Spleen (tissue), 11 donors: Measurements from ENCODE around the gene CAMKV. TPM values are rescaled to one million over a fixed set of nuclear protein-coding genes. Genes with fewer than 3 reads are reported as not detected.

ENCODE experiments used
- DNase-seq: peaks from one replicate; pipeline ENCODE4 v3.0.0-alpha.2; 2020
- H3K27ac ChIP-seq, 8 donors: fragments of 200-600 bp; sonication (generic) in 7 of 8; 1 replicate in 4 of 8; 2 replicates in 4 of 8; pipeline versions ENCODE4 v1.5.0 to v1.8.0; 2016 to 2021; ENCODE audit warnings: inconsistent platforms in 4 of 8, mild to moderate bottlenecking in 4 of 8, moderate library complexity in 1 of 8
- H3K27me3 ChIP-seq, 7 donors: fragments of 200-600 bp; sonication (generic) in 6 of 7; replicated peaks in 1 of 7; 1 replicate in 4 of 7; 2 replicates in 3 of 7; pipeline versions ENCODE4 v1.5.0 to v1.8.0; 2016 to 2021; ENCODE audit warnings: inconsistent platforms in 3 of 7, mild to moderate bottlenecking in 1 of 7
- H3K36me3 ChIP-seq, 6 donors: fragments of 200-600 bp; sonication (generic) in 5 of 6; 1 replicate in 4 of 6; 2 replicates in 2 of 6; pipeline versions ENCODE4 v1.5.0 to v1.8.0; 2016 to 2021; ENCODE audit warnings: inconsistent platforms in 2 of 6
- H3K4me1 ChIP-seq, 6 donors: fragments of 200-600 bp; sonication (generic) in 5 of 6; 1 replicate in 3 of 6; 2 replicates in 3 of 6; pipeline versions ENCODE4 v1.5.0 to v1.8.0; 2016 to 2021; ENCODE audit warnings: inconsistent platforms in 3 of 6
- H3K4me3 ChIP-seq, 8 donors: fragments of 200-600 bp; sonication (generic) in 7 of 8; 1 replicate in 4 of 8; 2 replicates in 4 of 8; pipeline versions ENCODE4 v1.5.0 to v1.8.0; 2016 to 2021; ENCODE audit warnings: inconsistent platforms in 4 of 8, mild to moderate bottlenecking in 4 of 8, moderate library complexity in 2 of 8
- H3K9me3 ChIP-seq, 8 donors: fragments of 200-600 bp; sonication (generic) in 7 of 8; 1 replicate in 4 of 8; 2 replicates in 4 of 8; pipeline versions ENCODE4 v1.5.0 to v1.8.0; 2016 to 2021; ENCODE audit warnings: inconsistent platforms in 4 of 8
- POLR2A ChIP-seq, 3 donors: fragments of 450-650 bp; IDR thresholded peaks; one replicate each; pipeline ENCODE4 v1.5.1; 2017; ENCODE audit warnings: antibody characterized with exemption in 3 of 3, mild to moderate bottlenecking in 1 of 3
- POLR2AphosphoS5 ChIP-seq, 3 donors: sonication (generic); formaldehyde crosslinking; IDR thresholded peaks; one replicate each; pipeline ENCODE4 v1.5.1; 2017; ENCODE audit warnings: antibody characterized with exemption in 3 of 3
- WGBS, 5 donors: extraction: QIAGEN DNeasy Blood & Tissue Kit in 3 of 5; methylation state at CpG; one replicate each; pipeline versions ENCODE4 v1.1.5 to v1.1.7; 2013 to 2018; 5-methylcytosine and 5-hydroxymethylcytosine counted together
- intact Hi-C: fragments of 100-400 bp; cut with DNase I; formaldehyde crosslinking; loops from one replicate; pipeline ENCODE4 v1.15.0; 2023; ENCODE audit warnings: low total_unique reads
- polyA plus RNA-seq, 3 donors: library from polyadenylated mRNA; stranded (reverse); fragments of 200-250 nt; gene quantifications; one replicate each; pipeline ENCODE4 v1.2.1, GENCODE V29; 2013
- total RNA-seq, 7 donors: library from RNA; depleted of rRNA in 3 of 7; stranded (reverse); fragments of >200 nt in 3 of 7; fragmentation: NEBNext Ultra II Directional in 4 of 7; extraction: Animal tissue kit (Norgen Biotek cat#: 25700) in 4 of 7; gene quantifications; one replicate each; pipeline versions ENCODE4 v1.1.0 to v1.2.1, GENCODE V29; 2016 to 2021
- TF ChIP-seq, protein P1 (sequence below), 11 experiments: fragments of 200-600 bp in 7 of 11; fragments of 450-650 bp in 4 of 11; sonication (generic) in 4 of 11; IDR thresholded peaks in 8 of 11; conservative IDR thresholded peaks in 3 of 11; 1 replicate in 7 of 11; 2 replicates in 4 of 11; pipeline versions ENCODE4 v1.4.0 to v1.8.0; 2016 to 2021; ENCODE audit warnings: antibody characterized with exemption in 11 of 11, inconsistent platforms in 4 of 11, mild to moderate bottlenecking in 1 of 11
- donor health status: healthy with polysubstance abuse.
- donor health status: DM: no; HTN: no; CAD: no; lungs with moderate emphysema.
- donor health status: DM: no; HTN: no; CAD: no.
- donor health status: Bipolar disorder and iron deficiency.
- donor health status: healthy.
- donor health status: DM: no; HTN: no; CAD: no.
- donor health status: DM: yes; HTN: yes; CAD: no.

The CAMKV gene
- total and polyA plus RNA-seq, 10 donors, result not detected

DNA sequence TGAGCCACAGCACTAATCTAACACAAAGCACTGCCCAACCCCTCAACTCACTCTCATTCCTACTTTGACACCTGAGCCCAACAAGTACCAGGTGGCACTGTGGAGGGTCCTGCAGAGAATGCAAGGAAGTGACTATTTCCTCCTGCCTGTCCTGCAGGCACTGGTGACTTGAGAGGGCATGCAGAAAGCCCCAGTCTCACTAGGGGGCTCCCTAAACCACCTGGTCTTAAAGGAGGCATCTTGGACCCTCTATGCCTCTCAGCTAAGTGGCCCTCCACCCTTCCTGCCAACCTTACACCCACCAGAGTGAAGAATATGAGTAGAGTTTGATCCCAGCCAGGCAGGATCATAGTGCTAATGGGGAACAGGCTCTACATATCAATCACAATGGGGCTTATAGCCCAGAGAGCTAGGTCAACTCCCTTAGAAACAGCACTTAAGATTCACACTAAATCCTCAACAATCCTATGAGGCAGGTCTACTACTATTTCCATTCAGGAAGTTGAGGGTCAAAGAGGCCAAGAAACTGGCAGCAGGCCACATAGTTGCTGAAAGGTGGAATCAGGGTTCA is 28.5 kb downstream of the CAMKV start:
- TF ChIP-seq, protein P1, sequence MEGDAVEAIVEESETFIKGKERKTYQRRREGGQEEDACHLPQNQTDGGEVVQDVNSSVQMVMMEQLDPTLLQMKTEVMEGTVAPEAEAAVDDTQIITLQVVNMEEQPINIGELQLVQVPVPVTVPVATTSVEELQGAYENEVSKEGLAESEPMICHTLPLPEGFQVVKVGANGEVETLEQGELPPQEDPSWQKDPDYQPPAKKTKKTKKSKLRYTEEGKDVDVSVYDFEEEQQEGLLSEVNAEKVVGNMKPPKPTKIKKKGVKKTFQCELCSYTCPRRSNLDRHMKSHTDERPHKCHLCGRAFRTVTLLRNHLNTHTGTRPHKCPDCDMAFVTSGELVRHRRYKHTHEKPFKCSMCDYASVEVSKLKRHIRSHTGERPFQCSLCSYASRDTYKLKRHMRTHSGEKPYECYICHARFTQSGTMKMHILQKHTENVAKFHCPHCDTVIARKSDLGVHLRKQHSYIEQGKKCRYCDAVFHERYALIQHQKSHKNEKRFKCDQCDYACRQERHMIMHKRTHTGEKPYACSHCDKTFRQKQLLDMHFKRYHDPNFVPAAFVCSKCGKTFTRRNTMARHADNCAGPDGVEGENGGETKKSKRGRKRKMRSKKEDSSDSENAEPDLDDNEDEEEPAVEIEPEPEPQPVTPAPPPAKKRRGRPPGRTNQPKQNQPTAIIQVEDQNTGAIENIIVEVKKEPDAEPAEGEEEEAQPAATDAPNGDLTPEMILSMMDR (IDR thresholded peaks at IDR 0.05 in 8 of 11, conservative IDR thresholded peaks at IDR 0.05 in 3 of 11), result peak in 3 of 11 experiments; percentile 7 to 14 (median 14)
- TF ChIP-seq POLR2A (IDR thresholded peaks at IDR 0.05), result no peak
- Histone ChIP-seq H3K27ac (no peak overlapping the region), H3K4me3 (no peak overlapping the region), H3K9me3 (no peaks in the 10 kb centered on the region), H3K4me1 (peaks cover 0 to 9% (median 7%) of the 10 kb centered on the region in 6 donors), H3K36me3 (peaks cover 0 to 43% (median 0%) of the 10 kb centered on the region in 6 donors), H3K27me3 (no peaks in the 10 kb centered on the region)
- DNase-seq, result no peak
- intact Hi-C loops, result loop anchor here (5.0 kb wide), 1 partner anchor 139 kb away; no protein-coding TSS in a partner anchor

DNA sequence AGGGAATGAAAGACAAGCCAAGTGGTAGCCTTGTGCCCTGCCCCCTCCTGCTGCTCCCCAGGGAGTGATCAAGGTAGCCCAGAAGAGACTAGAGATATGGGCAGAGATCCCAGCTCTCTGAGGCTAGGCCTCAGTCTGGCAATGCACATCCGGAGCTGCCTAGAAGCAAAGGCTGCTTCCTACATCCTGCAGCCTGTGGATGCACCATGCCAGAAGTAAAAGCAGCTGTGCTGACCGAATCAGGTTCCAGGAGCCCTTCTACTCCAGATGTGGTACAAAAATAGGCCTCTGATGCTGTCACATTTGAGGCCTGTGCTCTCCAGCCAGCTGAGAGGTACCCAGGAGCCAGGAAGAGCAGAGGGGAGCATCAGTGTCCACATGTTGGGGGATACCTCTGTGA is 29.3 kb downstream of the CAMKV start:
- Histone ChIP-seq H3K36me3 (peaks cover 0 to 36% (median 0%) of the 10 kb centered on the region in 6 donors), H3K9me3 (no peaks in the 10 kb centered on the region), H3K4me3 (no peak overlapping the region), H3K27ac (no peak overlapping the region), H3K27me3 (no peaks in the 10 kb centered on the region), H3K4me1 (peaks cover 0 to 9% (median 7%) of the 10 kb centered on the region in 6 donors)
- intact Hi-C loops, result loop anchor here (5.0 kb wide), 1 partner anchor 138 kb away; no protein-coding TSS in a partner anchor
- TF ChIP-seq POLR2A (IDR thresholded peaks at IDR 0.05) (no peak), POLR2AphosphoS5 (IDR thresholded peaks at IDR 0.05) (no peak)
- TF ChIP-seq, protein P1 (IDR thresholded peaks at IDR 0.05 in 8 of 11, conservative IDR thresholded peaks at IDR 0.05 in 3 of 11), result no peak
- 62 to 83% (median 72%) methylated on average over 2 of the region's 2 CpGs for WGBS, 5 donors
- no peak for DNase-seq

DNA sequence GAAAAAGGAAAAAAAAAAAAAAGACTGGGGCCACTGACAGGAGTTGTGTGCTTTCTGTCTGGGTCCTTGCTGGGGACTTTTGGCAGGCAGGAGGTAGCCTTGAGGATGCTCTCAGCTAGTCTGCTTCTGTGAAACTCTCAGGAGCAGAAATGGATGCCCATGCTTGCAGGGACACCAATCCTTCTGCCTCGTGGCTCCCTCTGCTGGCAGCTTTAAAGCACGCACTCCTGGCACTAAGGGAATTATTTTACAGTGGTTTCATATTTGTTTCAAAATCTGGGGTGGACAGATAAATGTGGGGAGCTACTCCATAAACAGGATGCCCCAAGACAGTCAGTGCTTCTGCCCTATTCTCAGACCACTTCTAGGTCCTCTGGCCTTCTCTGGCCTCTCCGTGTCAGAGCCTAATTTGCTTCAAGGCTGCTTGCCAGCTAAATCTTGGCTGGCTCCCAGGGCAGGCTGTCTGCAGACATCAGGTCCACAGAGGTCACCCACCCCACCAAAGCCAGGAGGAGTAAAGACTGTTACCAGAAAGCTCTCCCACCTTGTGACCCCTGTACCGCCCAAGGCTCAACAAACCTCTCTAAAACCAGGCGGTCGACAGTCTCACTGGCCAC is 30.4 kb downstream of the CAMKV start:
- H3K4me3 ChIP-seq, result no peak overlapping the region
- H3K27me3 ChIP-seq, result no peaks in the 10 kb centered on the region
- intact Hi-C loops, result loop anchor here (5.0 kb wide), 1 partner anchor 37 kb away; the partner anchor contains the start of gene INKA1
- DNase-seq, result peak; percentile 92
- peaks cover 0 to 32% (median 0%) of the 10 kb centered on the region in 6 donors for H3K36me3 ChIP-seq
- WGBS, 5 donors, result 41 to 54% (median 43%) methylated on average over 6 of the region's 6 CpGs
- no peak overlapping the region for H3K27ac ChIP-seq
- TF ChIP-seq, protein P1 (IDR thresholded peaks at IDR 0.05 in 8 of 11, conservative IDR thresholded peaks at IDR 0.05 in 3 of 11), result peak; percentile 73 to 96 (median 91)
- TF ChIP-seq POLR2A (IDR thresholded peaks at IDR 0.05) (no peak), POLR2AphosphoS5 (IDR thresholded peaks at IDR 0.05) (peak in 1 of 3 donors; percentile 73)
- no peaks in the 10 kb centered on the region for H3K9me3 ChIP-seq
- H3K4me1 ChIP-seq, result peaks cover 0 to 9% (median 7%) of the 10 kb centered on the region in 6 donors

- Histone ChIP-seq H3K4me3 (no peak overlapping the region), H3K9me3 (no peaks in the 10 kb centered on the region), H3K4me1 (no peaks in the 10 kb centered on the region), H3K27ac (no peak overlapping the region), H3K36me3 (peaks cover 0 to 57% (median 0%) of the 10 kb centered on the region in 6 donors), H3K27me3 (no peaks in the 10 kb centered on the region)
- TF ChIP-seq, protein P1 (IDR thresholded peaks at IDR 0.05 in 8 of 11, conservative IDR thresholded peaks at IDR 0.05 in 3 of 11), result no peak
- TF ChIP-seq POLR2A (IDR thresholded peaks at IDR 0.05), result no peak
- no peak for TF ChIP-seq POLR2AphosphoS5 (IDR thresholded peaks at IDR 0.05)
- intact Hi-C loops, result no loop called here
- DNase-seq, result no peak
- WGBS, 5 donors, result 46 to 82% (median 55%) methylated on average over 3 of the region's 3 CpGs
These were observed 38.4 kb downstream of the CAMKV start for GRCh38 chr3:49831341-49831740.
